K562 (cell line): ENCODE results near the gene FUCA1. TPM values are rescaled to one million over a fixed set of nuclear protein-coding genes. Genes with fewer than 3 reads are reported as not detected.
A peak's percentile ranks its signal among the peaks of the same experiment; 100 is the strongest.

Source experiments
- CBX3 ChIP-seq, 2 experiments: IDR thresholded peaks; 1 replicate in 1 of 2; 2 replicates in 1 of 2; pipeline ENCODE4 v1.6.1; 2012; ENCODE audit warnings: inconsistent platforms in 2 of 2, low read length in 2 of 2, borderline replicate concordance in 1 of 2, control low read depth in 1 of 2
- CBX5 ChIP-seq: IDR thresholded peaks from 2 replicates; pipeline ENCODE4 v1.6.1; 2014; ENCODE audit warnings: low read depth, borderline replicate concordance
- CHD2 ChIP-seq: IDR thresholded peaks from 2 replicates; pipeline ENCODE4 v1.6.1; 2011; ENCODE audit warnings: low read depth, low read length
- NFE2L1 ChIP-seq: fragments of 450-650 bp; IDR thresholded peaks from 2 replicates; pipeline ENCODE4 v1.6.1; 2016; ENCODE audit warnings: missing genetic modification characterization, low read depth, mild to moderate bottlenecking, missing compliant biosample characterization, moderate library complexity, borderline replicate concordance
- POU5F1 ChIP-seq: fragments of 150-350 bp; IDR thresholded peaks from 2 replicates; pipeline ENCODE4 v1.6.1; 2014; ENCODE audit warnings: borderline replicate concordance, low read length, low read depth, mild to moderate bottlenecking; ENCODE audit not compliant: partially characterized antibody
- PURB ChIP-seq: sonication (generic); formaldehyde crosslinking; IDR thresholded peaks from 2 replicates; pipeline ENCODE4 v1.9.0; 2021; ENCODE audit warnings: low read depth, mild to moderate bottlenecking, missing genetic modification reagents
- RBM39 ChIP-seq: fragments of 200-400 bp; formaldehyde crosslinking; optimal IDR thresholded peaks from 2 replicates; pipeline ENCODE3; 2018; ENCODE audit warnings: low read depth, low read length
- SMAD4 ChIP-seq: fragments of 250-450 bp; sonication (Bioruptor Pico); conservative IDR thresholded peaks from 2 replicates; pipeline ENCODE4 v1.8.0; 2021; ENCODE audit warnings: inconsistent platforms, mild to moderate bottlenecking, moderate library complexity
- SUPT5H ChIP-seq: fragments of 450-650 bp; IDR thresholded peaks from 2 replicates; pipeline ENCODE4 v1.6.1; 2016
- TAF15 ChIP-seq: fragments of 200-400 bp; formaldehyde crosslinking; IDR thresholded peaks from 2 replicates; pipeline ENCODE4 v1.6.1; 2017; ENCODE audit warnings: mild to moderate bottlenecking, low read depth, low read length, moderate library complexity
- TSC22D4 ChIP-seq: fragments of 450-650 bp; IDR thresholded peaks from 2 replicates; pipeline ENCODE4 v1.6.1; 2016; ENCODE audit warnings: missing genetic modification characterization, missing biosample characterization, control low read depth
- XRCC3 ChIP-seq: fragments of 450-650 bp; IDR thresholded peaks from 2 replicates; pipeline ENCODE4 v1.6.1; 2017; ENCODE audit warnings: mild to moderate bottlenecking, moderate library complexity
- ZFP1 ChIP-seq: fragments of 450-650 bp; formaldehyde crosslinking; IDR thresholded peaks from 2 replicates; pipeline ENCODE4 v1.4.0; 2020; ENCODE audit warnings: mild to moderate bottlenecking, mixed read lengths
- ZKSCAN8 ChIP-seq: fragments of 200-800 bp; sonication (Bioruptor generic); IDR thresholded peaks from 2 replicates; pipeline ENCODE4 v1.6.1; 2016; ENCODE audit warnings: missing genetic modification characterization, missing compliant biosample characterization
- ZNF3 ChIP-seq: fragments of 250-450 bp; sonication (Bioruptor Pico); IDR thresholded peaks from 2 replicates; pipeline ENCODE4 v1.5.0; 2021; ENCODE audit warnings: mild to moderate bottlenecking, moderate library complexity
- ZNF311 ChIP-seq: fragments of 250-450 bp; sonication (Bioruptor Pico); IDR thresholded peaks from 2 replicates; pipeline ENCODE4 v1.4.0; 2020; ENCODE audit warnings: mild to moderate bottlenecking, moderate library complexity
- ZNF318 ChIP-seq, 2 experiments: fragments of 450-650 bp; IDR thresholded peaks; 2 replicates each; pipeline ENCODE4 v1.6.1; 2016; ENCODE audit warnings: mild to moderate bottlenecking in 2 of 2, borderline replicate concordance in 1 of 2, low read depth in 1 of 2, moderate library complexity in 1 of 2
- ZNF347 ChIP-seq: fragments of 450-650 bp; formaldehyde crosslinking; IDR thresholded peaks from 2 replicates; pipeline ENCODE4 v1.4.0; 2020; ENCODE audit warnings: low read depth, mild to moderate bottlenecking, moderate library complexity
- ZNF584 ChIP-seq: fragments of 200-800 bp; sonication (Bioruptor generic); IDR thresholded peaks from 2 replicates; pipeline ENCODE4 v1.6.1; 2016; ENCODE audit warnings: low read depth, mild to moderate bottlenecking, missing genetic modification characterization, missing compliant biosample characterization
- polyA plus RNA-seq, 8 experiments: library from polyadenylated mRNA; depleted of rRNA in 4 of 8; stranded (reverse) in 5 of 8; unstranded in 3 of 8; fragments of >200 nt; fragmentation: Nextera tagmentation in 2 of 8; fragmentation: Illumina TruSeq in 1 of 8; extraction: Ambion mirVana in 2 of 8; extraction: Trizol in 1 of 8; gene quantifications; 2 replicates each; pipeline versions ENCODE4 v1.2.1 to v1.2.3, GENCODE V29; 2011 to 2014; ENCODE audit warnings: inconsistent platforms in 1 of 8, missing spikeins in 1 of 8
- total RNA-seq, 7 experiments: library from RNA; depleted of rRNA in 6 of 7; stranded (reverse); fragments of >200 nt in 6 of 7; fragmentation: Illumina TruSeq in 2 of 7; extraction: Trizol in 2 of 7; gene quantifications; 2 replicates each; pipeline versions ENCODE4 v1.2.1 to v1.2.3, GENCODE V29; 2011 to 2021; ENCODE audit warnings: low replicate concordance in 1 of 7
- TF ChIP-seq, protein P1 (sequence below): fragments of 450-650 bp; formaldehyde crosslinking; IDR thresholded peaks from 2 replicates; pipeline ENCODE4 v1.4.0; 2020; ENCODE audit warnings: mild to moderate bottlenecking, moderate library complexity

Gene FUCA1
- total and polyA plus RNA-seq, 9 of the 15 experiments (the other 6 are each of a cell fraction or from before 2014, with no cell fraction given), result 7.0 to 20.5 (median 13.5) TPM

GRCh38 chr1:23868557-23869016 lies 497 bp upstream of the FUCA1 start (continued):
- peak; percentile 44 for TF ChIP-seq SMAD4
- TF ChIP-seq ZNF584, result no peak
- no peak for TF ChIP-seq NFE2L1 (tag)
- 0 out of 2 replicates have a peak, but pooled peaks have one; percentile 51 for TF ChIP-seq ZFP1 (CRISPR knock-in tag)
- no peak for TF ChIP-seq ZNF347
- TF ChIP-seq TAF15, result no peak
- no peak for TF ChIP-seq XRCC3
- TF ChIP-seq POU5F1, result no peak
- TF ChIP-seq, protein P1, sequence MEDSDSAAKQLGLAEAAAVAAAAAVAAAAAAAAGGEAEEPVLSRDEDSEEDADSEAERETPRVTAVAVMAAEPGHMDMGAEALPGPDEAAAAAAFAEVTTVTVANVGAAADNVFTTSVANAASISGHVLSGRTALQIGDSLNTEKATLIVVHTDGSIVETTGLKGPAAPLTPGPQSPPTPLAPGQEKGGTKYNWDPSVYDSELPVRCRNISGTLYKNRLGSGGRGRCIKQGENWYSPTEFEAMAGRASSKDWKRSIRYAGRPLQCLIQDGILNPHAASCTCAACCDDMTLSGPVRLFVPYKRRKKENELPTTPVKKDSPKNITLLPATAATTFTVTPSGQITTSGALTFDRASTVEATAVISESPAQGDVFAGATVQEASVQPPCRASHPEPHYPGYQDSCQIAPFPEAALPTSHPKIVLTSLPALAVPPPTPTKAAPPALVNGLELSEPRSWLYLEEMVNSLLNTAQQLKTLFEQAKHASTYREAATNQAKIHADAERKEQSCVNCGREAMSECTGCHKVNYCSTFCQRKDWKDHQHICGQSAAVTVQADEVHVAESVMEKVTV (CRISPR knock-in tag), result peak; percentile 1; the same call in 1 of the 2 replicates
- TF ChIP-seq PURB (CRISPR knock-in tag), result no peak
- no peak for TF ChIP-seq ZNF3 (CRISPR knock-in tag)
- TF ChIP-seq ZNF318 (IDR thresholded peaks at IDR 0.05; ENCODE audit: borderline replicate concordance in 1 of 2, low read depth in 1 of 2), result no peak
- TF ChIP-seq SUPT5H, result no peak
- TF ChIP-seq ZNF311, result no peak
- no peak for TF ChIP-seq TSC22D4
- peak; percentile 39 for TF ChIP-seq RBM39
- no peak for TF ChIP-seq ZKSCAN8 (CRISPR knock-in tag)
- TF ChIP-seq CHD2, result no peak
- TF ChIP-seq CBX3 (IDR thresholded peaks at IDR 0.05; ENCODE audit: borderline replicate concordance in 1 of 2, low read length in 2 of 2), result peak in 1 of 2 experiments; percentile 30; a peak in 1 of 3 replicates
- TF ChIP-seq CBX5, result no peak
